Measurements from ENCODE around the gene SLC35F6.

GRCh38 chr2:26732446-26732845 lies 31.6 kb upstream of the SLC35F6 start:
- TF ChIP-seq CTCF (IDR thresholded peaks at IDR 0.05) (no peak), FOXP4 (CRISPR knock-in tag; IDR thresholded peaks at IDR 0.05) (no peak), USF1 (CRISPR knock-in tag; IDR thresholded peaks at IDR 0.05) (no peak), FOXK1 (CRISPR knock-in tag; IDR thresholded peaks at IDR 0.05) (no peak), ZNF121 (CRISPR knock-in tag; IDR thresholded peaks at IDR 0.05) (no peak), TCF7 (CRISPR knock-in tag; IDR thresholded peaks at IDR 0.05; ENCODE audit: low read depth) (no peak), ATF6 (CRISPR knock-in tag; IDR thresholded peaks at IDR 0.05) (no peak)
